Chondrocyte (in vitro differentiated cells): ENCODE measurements around the gene PPP6R3. TPM values are rescaled to one million over a fixed set of nuclear protein-coding genes. Genes with fewer than 3 reads are reported as not detected.

Experiments used
- DNase-seq: peaks from one replicate; pipeline ENCODE4 v3.0.0; 2021; ENCODE audit warnings: mixed read lengths, low spot score
- H3K27ac Mint-ChIP-seq: one replicate; pipeline ENCODE4 v1.8.0; 2021; ENCODE audit warnings: mild to moderate bottlenecking, moderate library complexity, mixed read lengths; ENCODE audit not compliant: unreplicated experiment
- H3K27me3 Mint-ChIP-seq: 2 replicates; pipeline ENCODE4 v1.8.0; 2021; ENCODE audit warnings: low read depth, mixed read lengths
- H3K36me3 Mint-ChIP-seq: 2 replicates; pipeline ENCODE4 v1.8.0; 2021; ENCODE audit warnings: low read depth, mixed read lengths
- H3K4me1 Mint-ChIP-seq: 2 replicates; pipeline ENCODE4 v1.8.0; 2021; ENCODE audit warnings: low read depth, mild to moderate bottlenecking, mixed read lengths
- H3K4me3 Mint-ChIP-seq: one replicate; pipeline ENCODE4 v1.8.0; 2021; ENCODE audit warnings: mild to moderate bottlenecking, moderate library complexity, mixed read lengths; ENCODE audit not compliant: unreplicated experiment
- H3K9me3 Mint-ChIP-seq: 2 replicates; pipeline ENCODE4 v1.8.0; 2021; ENCODE audit warnings: low read depth, mixed read lengths
- CTCF ChIP-seq: fragments of 200-600 bp; sonication (generic); IDR thresholded peaks from 2 replicates; pipeline ENCODE4 v1.5.0; 2021; ENCODE audit warnings: antibody characterized with exemption, mild to moderate bottlenecking, moderate library complexity
- total RNA-seq: library from RNA; stranded (reverse); gene quantifications from 3 replicates; pipeline ENCODE4 v1.2.1, GENCODE V29; 2021

The PPP6R3 gene
- total RNA-seq, 1 donor from 2014 or later: 73.4 TPM

GRCh38 chr11:68654978-68655377, 194.4 kb downstream of the PPP6R3 start:
- Mint-ChIP-seq H3K4me3 (no peak overlapping the region), H3K27me3 (peaks cover 18% of the 10 kb centered on the region), H3K36me3 (no peaks in the 10 kb centered on the region), H3K27ac (no peak overlapping the region), H3K4me1 (peaks cover 22% of the 10 kb centered on the region), H3K9me3 (peaks cover 7% of the 10 kb centered on the region)
- no peak for TF ChIP-seq CTCF
- DNase-seq: no peak

GRCh38 chr11:68655406-68655805, 194.9 kb downstream of the PPP6R3 start:
- Mint-ChIP-seq H3K9me3 (peaks cover 7% of the 10 kb centered on the region), H3K36me3 (no peaks in the 10 kb centered on the region), H3K4me3 (no peak overlapping the region), H3K27ac (no peak overlapping the region), H3K4me1 (peaks cover 22% of the 10 kb centered on the region), H3K27me3 (peaks cover 17% of the 10 kb centered on the region)
- TF ChIP-seq CTCF: no peak
- DNase-seq: no peak

- TF ChIP-seq CTCF: no peak
- Mint-ChIP-seq H3K4me3 (no peak overlapping the region), H3K36me3 (no peaks in the 10 kb centered on the region), H3K4me1 (peaks cover 22% of the 10 kb centered on the region), H3K27ac (no peak overlapping the region), H3K27me3 (peaks cover 19% of the 10 kb centered on the region), H3K9me3 (peaks cover 7% of the 10 kb centered on the region)
- no peak for DNase-seq
Observed at GRCh38 chr11:68655806-68656205, 195.3 kb downstream of the PPP6R3 start.

- H3K4me1 Mint-ChIP-seq: peaks cover 16% of the 10 kb centered on the region
- H3K27ac Mint-ChIP-seq: no peak overlapping the region
- peaks cover 31% of the 10 kb centered on the region for H3K27me3 Mint-ChIP-seq
- no peak for DNase-seq
- H3K4me3 Mint-ChIP-seq: no peak overlapping the region
- H3K36me3 Mint-ChIP-seq: peaks cover 1% of the 10 kb centered on the region
- peaks cover 7% of the 10 kb centered on the region for H3K9me3 Mint-ChIP-seq
- no peak for TF ChIP-seq CTCF
Observed at GRCh38 chr11:68657021-68657780, 196.6 kb downstream of the PPP6R3 start.

GRCh38 chr11:68658097-68658496, 197.5 kb downstream of the PPP6R3 start:
- no peak overlapping the region for H3K27ac Mint-ChIP-seq

More at GRCh38 chr11:68658097-68658496, 197.5 kb downstream of the PPP6R3 start:
- no peak for DNase-seq
- Mint-ChIP-seq H3K4me3 (no peak overlapping the region), H3K27me3 (peaks cover 37% of the 10 kb centered on the region), H3K4me1 (peaks cover 16% of the 10 kb centered on the region), H3K36me3 (peaks cover 4% of the 10 kb centered on the region), H3K9me3 (peaks cover 7% of the 10 kb centered on the region)
- no peak for TF ChIP-seq CTCF
